ENCODE results near the gene KLHDC8A. TPM values are rescaled to one million over a fixed set of nuclear protein-coding genes. Genes with fewer than 3 reads are reported as not detected.

KLHDC8A gene
- total and polyA plus RNA-seq, 2 donors (not counting 1 experiment from before 2014, with no cell fraction given): not detected

GRCh38 chr1:205343431-205344065, 13.2 kb downstream of the KLHDC8A start:
- TF ChIP-seq CTCF (conservative IDR thresholded peaks at IDR 0.05 in 1 of 2, IDR thresholded peaks at IDR 0.05 in 1 of 2; ENCODE audit: low read depth in 1 of 2, low read length in 2 of 2) (no peak), EZH2 (IDR thresholded peaks at IDR 0.05; ENCODE audit: low read length, missing control alignments) (peak; percentile 27)
- H3K27me3 ChIP-seq (ENCODE audit: control insufficient read depth, insufficient read depth, low read length): peaks cover 57% of the 10 kb centered on the region
- no peak overlapping the region for H2AFZ ChIP-seq (ENCODE audit: low read length)
- H3K79me2 ChIP-seq (ENCODE audit: control insufficient read depth, insufficient read depth, low read length): no peaks in the 10 kb centered on the region
- no peaks in the 10 kb centered on the region for H3K9me3 ChIP-seq (ENCODE audit: control insufficient read depth, insufficient read depth, low read depth, low read length)
- no peaks in the 10 kb centered on the region for H3K4me1 ChIP-seq (ENCODE audit: control insufficient read depth, extremely low read depth, insufficient read depth, low read length)
- DNase-seq (ENCODE audit: low read depth in 2 of 2): no peak
- H4K20me1 ChIP-seq (ENCODE audit: control insufficient read depth, extremely low read depth, insufficient read depth, low read length): no peaks in the 10 kb centered on the region
- no peak overlapping the region for H3K27ac ChIP-seq (ENCODE audit: insufficient read depth, low read length)
- no peak overlapping the region for H3K4me2 ChIP-seq (ENCODE audit: extremely low read depth, insufficient read depth, low read length)
- no peaks in the 10 kb centered on the region for H3K36me3 ChIP-seq (ENCODE audit: control insufficient read depth, insufficient read depth, low read length)
- H3K9ac ChIP-seq (ENCODE audit: insufficient read depth, low read length): no peak overlapping the region
- H3K4me3 ChIP-seq (replicated peaks in 1 of 4; ENCODE audit: control extremely low read depth in 1 of 4, insufficient read depth in 1 of 4, low read depth in 3 of 4, low read length in 4 of 4): no peak overlapping the region

GRCh38 chr1:205342986-205343385, 13.7 kb downstream of the KLHDC8A start:
- Histone ChIP-seq H3K27me3 (ENCODE audit: control insufficient read depth, insufficient read depth, low read length) (peaks cover 58% of the 10 kb centered on the region), H3K4me2 (ENCODE audit: extremely low read depth, insufficient read depth, low read length) (no peak overlapping the region), H2AFZ (ENCODE audit: low read length) (no peak overlapping the region), H3K36me3 (ENCODE audit: control insufficient read depth, insufficient read depth, low read length) (no peaks in the 10 kb centered on the region), H3K79me2 (ENCODE audit: control insufficient read depth, insufficient read depth, low read length) (no peaks in the 10 kb centered on the region), H3K27ac (ENCODE audit: insufficient read depth, low read length) (no peak overlapping the region), H3K4me3 (replicated peaks in 1 of 4; ENCODE audit: control extremely low read depth in 1 of 4, insufficient read depth in 1 of 4, low read depth in 3 of 4, low read length in 4 of 4) (no peak overlapping the region), H3K9ac (ENCODE audit: insufficient read depth, low read length) (no peak overlapping the region), H3K9me3 (ENCODE audit: control insufficient read depth, insufficient read depth, low read depth, low read length) (no peaks in the 10 kb centered on the region), H3K4me1 (ENCODE audit: control insufficient read depth, extremely low read depth, insufficient read depth, low read length) (no peaks in the 10 kb centered on the region), H4K20me1 (ENCODE audit: control insufficient read depth, extremely low read depth, insufficient read depth, low read length) (no peaks in the 10 kb centered on the region)
- peak; percentile 71 for TF ChIP-seq EZH2 (IDR thresholded peaks at IDR 0.05; ENCODE audit: low read length, missing control alignments)
- no peak for TF ChIP-seq CTCF (conservative IDR thresholded peaks at IDR 0.05 in 1 of 2, IDR thresholded peaks at IDR 0.05 in 1 of 2; ENCODE audit: low read depth in 1 of 2, low read length in 2 of 2)
- no peak for DNase-seq (ENCODE audit: low read depth in 2 of 2)

- DNase-seq (ENCODE audit: low read depth in 2 of 2): no peak
- Histone ChIP-seq H3K9ac (ENCODE audit: insufficient read depth, low read length) (no peak overlapping the region), H4K20me1 (ENCODE audit: control insufficient read depth, extremely low read depth, insufficient read depth, low read length) (no peaks in the 10 kb centered on the region), H3K9me3 (ENCODE audit: control insufficient read depth, insufficient read depth, low read depth, low read length) (no peaks in the 10 kb centered on the region), H3K4me3 (replicated peaks in 1 of 4; ENCODE audit: control extremely low read depth in 1 of 4, insufficient read depth in 1 of 4, low read depth in 3 of 4, low read length in 4 of 4) (no peak overlapping the region), H3K27me3 (ENCODE audit: control insufficient read depth, insufficient read depth, low read length) (peaks cover 48% of the 10 kb centered on the region), H2AFZ (ENCODE audit: low read length) (no peak overlapping the region), H3K4me1 (ENCODE audit: control insufficient read depth, extremely low read depth, insufficient read depth, low read length) (no peaks in the 10 kb centered on the region), H3K27ac (ENCODE audit: insufficient read depth, low read length) (no peak overlapping the region), H3K4me2 (ENCODE audit: extremely low read depth, insufficient read depth, low read length) (no peak overlapping the region), H3K79me2 (ENCODE audit: control insufficient read depth, insufficient read depth, low read length) (no peaks in the 10 kb centered on the region), H3K36me3 (ENCODE audit: control insufficient read depth, insufficient read depth, low read length) (no peaks in the 10 kb centered on the region)
- no peak for TF ChIP-seq CTCF (conservative IDR thresholded peaks at IDR 0.05 in 1 of 2, IDR thresholded peaks at IDR 0.05 in 1 of 2; ENCODE audit: low read depth in 1 of 2, low read length in 2 of 2)
- TF ChIP-seq EZH2 (IDR thresholded peaks at IDR 0.05; ENCODE audit: low read length, missing control alignments): no peak
These were observed 16.0 kb downstream of the KLHDC8A start for GRCh38 chr1:205340676-205341075.
